Spleen (tissue), 11 donors: Measurements from ENCODE around the gene SMIM11. TPM values are rescaled to one million over a fixed set of nuclear protein-coding genes. Genes with fewer than 3 reads are reported as not detected.

ENCODE experiments used
- DNase-seq: peaks from one replicate; pipeline ENCODE4 v3.0.0-alpha.2; 2020
- H3K27ac ChIP-seq, 8 donors: fragments of 200-600 bp; sonication (generic) in 7 of 8; 1 replicate in 4 of 8; 2 replicates in 4 of 8; pipeline versions ENCODE4 v1.5.0 to v1.8.0; 2016 to 2021; ENCODE audit warnings: inconsistent platforms in 4 of 8, mild to moderate bottlenecking in 4 of 8, moderate library complexity in 1 of 8
- H3K27me3 ChIP-seq, 7 donors: fragments of 200-600 bp; sonication (generic) in 6 of 7; replicated peaks in 1 of 7; 1 replicate in 4 of 7; 2 replicates in 3 of 7; pipeline versions ENCODE4 v1.5.0 to v1.8.0; 2016 to 2021; ENCODE audit warnings: inconsistent platforms in 3 of 7, mild to moderate bottlenecking in 1 of 7
- H3K36me3 ChIP-seq, 6 donors: fragments of 200-600 bp; sonication (generic) in 5 of 6; 1 replicate in 4 of 6; 2 replicates in 2 of 6; pipeline versions ENCODE4 v1.5.0 to v1.8.0; 2016 to 2021; ENCODE audit warnings: inconsistent platforms in 2 of 6
- H3K4me1 ChIP-seq, 6 donors: fragments of 200-600 bp; sonication (generic) in 5 of 6; 1 replicate in 3 of 6; 2 replicates in 3 of 6; pipeline versions ENCODE4 v1.5.0 to v1.8.0; 2016 to 2021; ENCODE audit warnings: inconsistent platforms in 3 of 6
- H3K4me3 ChIP-seq, 8 donors: fragments of 200-600 bp; sonication (generic) in 7 of 8; 1 replicate in 4 of 8; 2 replicates in 4 of 8; pipeline versions ENCODE4 v1.5.0 to v1.8.0; 2016 to 2021; ENCODE audit warnings: inconsistent platforms in 4 of 8, mild to moderate bottlenecking in 4 of 8, moderate library complexity in 2 of 8
- H3K9me3 ChIP-seq, 8 donors: fragments of 200-600 bp; sonication (generic) in 7 of 8; 1 replicate in 4 of 8; 2 replicates in 4 of 8; pipeline versions ENCODE4 v1.5.0 to v1.8.0; 2016 to 2021; ENCODE audit warnings: inconsistent platforms in 4 of 8
- CTCF ChIP-seq, 11 experiments: fragments of 200-600 bp in 7 of 11; fragments of 450-650 bp in 4 of 11; sonication (generic) in 4 of 11; IDR thresholded peaks in 8 of 11; conservative IDR thresholded peaks in 3 of 11; 1 replicate in 7 of 11; 2 replicates in 4 of 11; pipeline versions ENCODE4 v1.4.0 to v1.8.0; 2016 to 2021; ENCODE audit warnings: antibody characterized with exemption in 11 of 11, inconsistent platforms in 4 of 11, mild to moderate bottlenecking in 1 of 11
- POLR2A ChIP-seq, 3 donors: fragments of 450-650 bp; IDR thresholded peaks; one replicate each; pipeline ENCODE4 v1.5.1; 2017; ENCODE audit warnings: antibody characterized with exemption in 3 of 3, mild to moderate bottlenecking in 1 of 3
- POLR2AphosphoS5 ChIP-seq, 3 donors: sonication (generic); formaldehyde crosslinking; IDR thresholded peaks; one replicate each; pipeline ENCODE4 v1.5.1; 2017; ENCODE audit warnings: antibody characterized with exemption in 3 of 3
- WGBS, 5 donors: extraction: QIAGEN DNeasy Blood & Tissue Kit in 3 of 5; methylation state at CpG; one replicate each; pipeline versions ENCODE4 v1.1.5 to v1.1.7; 2013 to 2018; 5-methylcytosine and 5-hydroxymethylcytosine counted together
- intact Hi-C: fragments of 100-400 bp; cut with DNase I; formaldehyde crosslinking; loops from one replicate; pipeline ENCODE4 v1.15.0; 2023; ENCODE audit warnings: low total_unique reads
- polyA plus RNA-seq, 3 donors: library from polyadenylated mRNA; stranded (reverse); fragments of 200-250 nt; gene quantifications; one replicate each; pipeline ENCODE4 v1.2.1, GENCODE V29; 2013
- total RNA-seq, 7 donors: library from RNA; depleted of rRNA in 3 of 7; stranded (reverse); fragments of >200 nt in 3 of 7; fragmentation: NEBNext Ultra II Directional in 4 of 7; extraction: Animal tissue kit (Norgen Biotek cat#: 25700) in 4 of 7; gene quantifications; one replicate each; pipeline versions ENCODE4 v1.1.0 to v1.2.1, GENCODE V29; 2016 to 2021
- donor health status: healthy with polysubstance abuse.
- donor health status: DM: no; HTN: no; CAD: no; lungs with moderate emphysema.
- donor health status: DM: no; HTN: no; CAD: no.
- donor health status: Bipolar disorder and iron deficiency.
- donor health status: healthy.
- donor health status: DM: no; HTN: no; CAD: no.
- donor health status: DM: yes; HTN: yes; CAD: no.

SMIM11 gene
- total and polyA plus RNA-seq, 10 donors = 3.7 to 18.9 (median 8.0) TPM

- Histone ChIP-seq H3K27me3 (no peaks in the 10 kb centered on the region), H3K27ac (no peak overlapping the region), H3K4me3 (no peak overlapping the region), H3K4me1 (peaks cover 0 to 5% (median 0%) of the 10 kb centered on the region in 6 donors), H3K36me3 (no peaks in the 10 kb centered on the region), H3K9me3 (peaks cover 0 to 11% (median 0%) of the 10 kb centered on the region in 8 donors)
- 89 to 93% (median 90%) methylated on average over 13 of the region's 13 CpGs for WGBS, 5 donors
- DNase-seq = no peak
- TF ChIP-seq CTCF (IDR thresholded peaks at IDR 0.05 in 8 of 11, conservative IDR thresholded peaks at IDR 0.05 in 3 of 11) (no peak), POLR2A (IDR thresholded peaks at IDR 0.05) (no peak), POLR2AphosphoS5 (IDR thresholded peaks at IDR 0.05) (no peak)
- intact Hi-C loops = no loop called here
Observed at GRCh38 chr21:34333121-34333739, 42.1 kb upstream of the SMIM11 start.

- H3K4me3 ChIP-seq = no peak overlapping the region
- H3K9me3 ChIP-seq = no peaks in the 10 kb centered on the region
- intact Hi-C loops = no loop called here
- H3K27me3 ChIP-seq = no peaks in the 10 kb centered on the region
- no peaks in the 10 kb centered on the region for H3K36me3 ChIP-seq
- H3K4me1 ChIP-seq = peaks cover 0 to 5% (median 0%) of the 10 kb centered on the region in 6 donors
- no peak for DNase-seq
- 74 to 89% (median 86%) methylated on average over 6 of the region's 6 CpGs for WGBS, 5 donors
- TF ChIP-seq POLR2A (IDR thresholded peaks at IDR 0.05) (no peak), POLR2AphosphoS5 (IDR thresholded peaks at IDR 0.05) (no peak), CTCF (IDR thresholded peaks at IDR 0.05 in 8 of 11, conservative IDR thresholded peaks at IDR 0.05 in 3 of 11) (no peak)
- no peak overlapping the region for H3K27ac ChIP-seq
Observed at GRCh38 chr21:34335316-34335715, 40.0 kb upstream of the SMIM11 start.

GRCh38 chr21:34336245-34336644 is 39.1 kb upstream of the SMIM11 start:
- no peaks in the 10 kb centered on the region for H3K27me3 ChIP-seq
- H3K27ac ChIP-seq = peak overlapping the region in 1 of 8 donors; percentile 18
- intact Hi-C loops = no loop called here
- TF ChIP-seq CTCF (IDR thresholded peaks at IDR 0.05 in 8 of 11, conservative IDR thresholded peaks at IDR 0.05 in 3 of 11) = no peak
- TF ChIP-seq POLR2AphosphoS5 (IDR thresholded peaks at IDR 0.05) = no peak
- no peak for TF ChIP-seq POLR2A (IDR thresholded peaks at IDR 0.05)
- H3K4me3 ChIP-seq = no peak overlapping the region
- peaks cover 0 to 5% (median 0%) of the 10 kb centered on the region in 6 donors for H3K4me1 ChIP-seq
- H3K9me3 ChIP-seq = no peaks in the 10 kb centered on the region
- no peak for DNase-seq
- H3K36me3 ChIP-seq = no peaks in the 10 kb centered on the region
- WGBS, 5 donors = 72 to 86% (median 77%) methylated on average over 5 of the region's 5 CpGs

DNA sequence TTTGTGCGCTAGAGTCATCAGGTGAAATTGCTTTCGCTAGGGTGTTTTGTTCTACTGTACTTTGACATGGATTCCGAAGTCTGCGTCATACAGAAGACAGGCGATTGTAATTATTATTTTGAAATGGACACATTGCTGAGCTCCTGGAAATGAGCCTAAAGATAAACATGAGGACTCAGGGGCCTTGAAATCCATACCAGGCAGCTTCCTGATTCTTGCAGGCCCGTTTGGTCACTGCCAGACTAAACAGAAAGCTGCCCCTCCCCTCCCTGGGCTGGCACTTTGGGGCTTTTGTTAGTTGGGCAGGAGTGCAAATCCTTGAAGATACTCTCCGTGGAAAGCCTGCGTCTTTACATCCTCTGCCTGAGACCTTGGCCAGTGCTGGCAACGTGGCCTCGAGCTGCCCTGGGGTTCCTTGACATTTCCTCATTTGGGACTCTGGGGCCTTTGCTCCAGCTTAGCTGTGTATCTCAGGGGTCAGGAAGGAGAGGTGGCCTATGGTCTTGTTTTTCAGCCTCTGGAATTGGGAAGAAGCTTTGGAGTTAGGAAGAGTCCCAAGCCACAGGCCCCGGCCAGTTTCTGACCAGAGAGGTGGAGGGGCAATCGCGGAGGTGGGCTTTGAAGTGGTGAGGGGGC is 38.4 kb upstream of the SMIM11 start:
- H3K27ac ChIP-seq = peak overlapping the region in 1 of 8 donors; percentile 18
- no peak overlapping the region for H3K4me3 ChIP-seq
- H3K27me3 ChIP-seq = no peaks in the 10 kb centered on the region
- intact Hi-C loops = no loop called here
- H3K36me3 ChIP-seq = no peaks in the 10 kb centered on the region
- no peak for DNase-seq
- WGBS, 5 donors = 69 to 80% (median 76%) methylated on average over 13 of the region's 13 CpGs
- TF ChIP-seq POLR2AphosphoS5 (IDR thresholded peaks at IDR 0.05) (no peak), POLR2A (IDR thresholded peaks at IDR 0.05) (no peak), CTCF (IDR thresholded peaks at IDR 0.05 in 8 of 11, conservative IDR thresholded peaks at IDR 0.05 in 3 of 11) (no peak)
- peaks cover 0 to 5% (median 0%) of the 10 kb centered on the region in 6 donors for H3K4me1 ChIP-seq
- no peaks in the 10 kb centered on the region for H3K9me3 ChIP-seq
